GM19239 (cell line): Measurements from ENCODE around the gene PLEKHA7.

Experiments used
- DNase-seq: peaks from one replicate; pipeline ENCODE4 v3.0.0; 2011; ENCODE audit warnings: low spot score; ENCODE audit not compliant: insufficient read length
- FAIRE-seq: peaks from 2 replicates; lab custom pipeline; 2011; peaks lifted over from hg19 to GRCh38; lab: Jason Lieb, UNC

The PLEKHA7 gene

DNA sequence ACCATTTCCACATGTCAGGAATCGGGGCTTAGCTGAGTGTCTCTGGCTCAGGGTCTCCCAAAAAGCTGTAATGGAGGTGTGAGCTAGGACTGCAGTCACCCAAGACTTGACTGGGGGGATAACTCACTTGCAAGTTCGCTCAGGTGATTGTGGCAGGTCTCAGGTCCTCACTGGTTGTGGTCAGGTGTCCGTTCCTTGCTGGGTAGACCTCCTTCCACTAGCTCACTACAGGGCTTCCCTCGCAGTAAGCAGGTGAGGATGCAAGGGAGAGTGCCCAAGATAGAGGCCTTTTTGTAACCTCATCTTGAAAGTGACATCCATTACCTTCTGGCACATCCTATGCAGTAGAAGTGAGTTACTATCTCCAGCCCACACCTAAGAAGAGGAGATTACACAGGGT is 246.3 kb downstream of the PLEKHA7 start:
- FAIRE-seq (no peak), DNase-seq (no peak)

DNA sequence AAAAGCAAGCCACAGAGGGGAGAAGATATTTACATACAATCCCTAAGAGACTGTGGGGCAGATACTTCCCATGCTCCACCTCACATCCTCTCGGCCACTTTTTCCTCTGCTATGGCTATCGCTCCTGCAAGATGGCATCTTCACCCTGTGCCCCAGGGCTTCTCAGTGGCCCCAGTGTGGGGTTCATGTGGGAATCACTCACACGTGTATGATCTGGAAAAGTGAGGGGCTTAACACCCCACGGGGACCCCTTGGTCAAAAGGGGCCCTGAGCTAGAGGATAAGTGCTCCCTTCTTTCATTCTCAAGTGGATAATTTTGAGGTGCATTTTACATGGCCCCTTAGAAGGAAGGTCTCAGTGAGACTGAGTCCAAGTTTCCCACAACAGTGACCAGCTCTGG is 247.1 kb downstream of the PLEKHA7 start:
- FAIRE-seq (no peak), DNase-seq (no peak)

DNA sequence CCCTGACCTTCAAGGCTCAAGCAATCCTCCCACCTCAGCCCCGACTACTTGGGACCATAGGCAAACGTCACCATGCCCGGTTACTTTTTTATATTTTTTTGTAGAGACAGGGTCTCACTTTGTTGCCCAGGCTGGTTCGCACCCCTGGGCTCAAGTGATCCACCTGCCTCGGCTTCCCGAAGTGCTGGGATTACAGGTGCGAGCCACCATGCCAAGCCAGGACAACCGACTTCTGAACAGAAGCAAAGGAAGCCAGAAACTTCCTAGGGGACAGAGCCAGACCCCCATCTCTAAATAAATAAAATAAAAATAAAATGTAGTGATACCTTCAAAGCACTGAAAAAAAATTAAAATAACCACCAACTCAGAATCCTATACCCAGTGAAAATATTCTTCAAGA is 249.3 kb downstream of the PLEKHA7 start:
- DNase-seq, result no peak
- FAIRE-seq, result no peak

DNA sequence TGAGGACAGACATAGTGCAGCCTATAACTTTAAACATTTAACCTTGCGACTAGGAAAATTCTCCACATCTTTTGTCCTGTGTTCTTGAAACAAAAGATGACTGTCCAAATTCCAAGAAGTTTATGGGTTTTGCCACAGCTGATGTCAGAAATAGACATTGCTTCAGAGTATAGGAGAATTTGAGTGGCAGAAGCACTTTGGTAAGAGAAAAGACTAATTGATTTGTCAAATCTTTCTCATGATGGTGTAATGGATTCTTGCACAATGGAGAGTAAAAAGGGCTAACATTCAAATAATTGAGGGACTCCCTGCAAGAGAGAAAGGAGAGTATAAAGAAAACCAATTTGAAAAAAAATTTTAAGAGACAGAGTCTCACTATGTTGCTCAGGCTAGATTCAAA is 250.5 kb downstream of the PLEKHA7 start:
- no peak for FAIRE-seq

DNA sequence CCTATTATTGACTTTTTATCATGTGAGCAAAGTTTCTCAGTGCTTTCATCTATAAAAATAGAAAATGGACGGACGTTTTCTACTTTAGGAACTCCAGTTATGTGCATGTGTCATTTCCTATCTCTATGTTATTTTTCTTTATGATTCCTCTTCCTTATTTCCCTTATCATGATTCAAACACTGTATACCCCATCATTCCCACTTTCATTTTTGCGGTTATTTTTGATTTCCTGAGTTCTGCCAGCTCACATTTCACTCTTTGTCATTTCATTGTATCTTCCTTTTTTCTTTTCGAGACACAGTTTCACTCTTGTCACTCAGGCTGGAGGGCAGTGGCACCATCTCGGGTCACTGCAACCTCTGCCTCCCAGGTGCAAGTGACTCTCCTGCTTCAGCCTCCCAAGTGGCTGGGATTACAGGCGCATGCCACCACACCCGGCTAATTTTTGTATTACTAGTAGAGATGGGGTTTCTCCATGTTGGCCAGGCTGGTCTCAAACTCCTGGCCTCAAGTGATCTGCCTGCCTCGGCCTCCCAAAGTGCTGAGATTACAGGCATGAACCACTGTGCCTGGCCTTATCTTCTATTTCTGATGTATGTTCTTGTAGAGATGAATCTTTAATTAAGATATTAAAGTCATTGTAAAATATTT is 254.2 kb downstream of the PLEKHA7 start:
- FAIRE-seq, result no peak

More for the DNA sequence above, 250.5 kb downstream of the PLEKHA7 start:
- DNase-seq, result no peak

DNA sequence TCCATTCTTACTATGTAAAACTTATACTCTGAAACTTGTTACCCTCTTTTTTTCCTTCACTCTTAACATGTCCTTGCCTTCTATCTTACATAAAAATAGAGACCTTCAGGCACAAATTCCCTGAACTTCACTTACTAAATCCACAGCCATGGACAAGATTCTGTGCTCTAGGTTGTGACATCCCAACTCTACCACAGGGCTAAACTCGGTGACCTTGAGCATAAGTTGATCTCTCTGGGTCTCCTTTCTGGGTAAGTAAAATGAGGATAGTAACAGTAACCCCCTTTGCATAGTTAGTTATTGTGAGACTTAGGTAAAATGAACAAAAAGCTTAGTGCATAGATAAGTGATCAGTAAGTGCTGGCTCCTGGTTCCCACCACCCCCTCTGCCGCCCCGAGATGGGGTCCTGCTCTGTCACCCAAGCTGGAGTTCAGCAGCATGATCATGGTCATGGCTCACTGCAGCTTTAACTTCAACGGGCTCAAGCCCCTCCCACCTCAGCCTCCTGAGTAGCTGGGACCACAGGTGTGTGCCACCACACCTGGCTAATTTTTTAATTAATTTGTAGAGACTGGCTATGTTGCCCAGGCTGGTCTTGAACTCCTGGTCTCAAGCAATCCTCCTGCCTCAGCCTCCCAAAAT is 255.7 kb downstream of the PLEKHA7 start:
- DNase-seq (no peak), FAIRE-seq (no peak)

More for the DNA sequence above, 254.2 kb downstream of the PLEKHA7 start:
- DNase-seq, result no peak

DNA sequence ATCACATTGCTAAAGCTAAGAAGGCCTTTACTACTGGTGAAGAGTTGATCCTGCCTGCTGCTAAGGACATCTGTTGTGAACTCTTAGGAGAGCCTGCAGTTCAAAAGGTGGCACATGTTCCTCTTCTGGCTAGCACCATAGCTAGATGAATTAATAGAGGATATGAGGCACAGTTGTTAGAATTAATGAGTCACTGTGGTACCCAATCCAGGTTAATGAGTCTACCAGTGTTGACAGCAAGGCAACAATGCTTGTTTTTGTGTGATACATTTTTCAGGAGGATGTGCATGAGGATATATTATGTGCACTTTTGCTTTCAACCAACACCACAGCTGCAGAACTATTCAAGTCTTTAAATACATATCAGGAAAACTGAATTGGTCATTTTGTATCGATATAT is 263.8 kb downstream of the PLEKHA7 start:
- FAIRE-seq (no peak), DNase-seq (no peak)

DNA sequence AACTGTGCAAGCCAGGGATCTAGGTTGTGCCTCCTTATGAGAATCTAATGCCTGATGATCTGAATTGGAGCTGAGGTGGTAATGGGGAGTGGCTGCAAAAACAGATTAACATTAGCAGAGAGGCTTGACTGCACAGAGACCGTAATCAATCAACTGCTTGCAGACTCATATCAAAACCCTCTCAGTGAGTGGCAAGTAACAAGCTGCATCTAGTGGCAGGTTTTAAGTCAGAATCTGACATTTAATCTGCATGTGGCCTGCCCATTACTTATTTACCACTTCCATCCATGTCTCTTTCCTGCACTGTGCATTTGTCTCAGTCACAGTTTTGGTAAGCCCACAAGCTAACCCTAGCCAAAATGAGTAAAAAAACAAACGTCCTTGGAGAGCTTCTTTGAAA is 264.5 kb downstream of the PLEKHA7 start:
- DNase-seq (no peak), FAIRE-seq (no peak)

DNA sequence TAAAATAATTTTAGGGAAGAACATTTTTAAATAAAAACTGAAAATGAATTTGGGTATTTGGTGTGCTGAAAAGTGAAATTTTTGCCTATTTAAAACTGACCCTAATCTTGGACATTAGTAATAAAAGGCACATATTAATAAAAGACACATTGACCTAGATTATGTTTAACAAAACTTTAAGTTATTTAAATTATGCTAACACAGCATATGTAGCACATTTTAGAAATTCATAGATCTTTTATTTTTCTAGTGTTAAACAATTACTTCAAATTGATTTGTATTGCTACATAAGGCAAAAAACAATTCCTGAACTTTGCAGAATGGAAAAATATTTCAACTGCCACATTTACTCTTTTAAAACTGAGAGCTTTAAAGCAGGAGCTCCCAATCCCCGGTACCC is 265.1 kb downstream of the PLEKHA7 start:
- FAIRE-seq (no peak), DNase-seq (no peak)

DNA sequence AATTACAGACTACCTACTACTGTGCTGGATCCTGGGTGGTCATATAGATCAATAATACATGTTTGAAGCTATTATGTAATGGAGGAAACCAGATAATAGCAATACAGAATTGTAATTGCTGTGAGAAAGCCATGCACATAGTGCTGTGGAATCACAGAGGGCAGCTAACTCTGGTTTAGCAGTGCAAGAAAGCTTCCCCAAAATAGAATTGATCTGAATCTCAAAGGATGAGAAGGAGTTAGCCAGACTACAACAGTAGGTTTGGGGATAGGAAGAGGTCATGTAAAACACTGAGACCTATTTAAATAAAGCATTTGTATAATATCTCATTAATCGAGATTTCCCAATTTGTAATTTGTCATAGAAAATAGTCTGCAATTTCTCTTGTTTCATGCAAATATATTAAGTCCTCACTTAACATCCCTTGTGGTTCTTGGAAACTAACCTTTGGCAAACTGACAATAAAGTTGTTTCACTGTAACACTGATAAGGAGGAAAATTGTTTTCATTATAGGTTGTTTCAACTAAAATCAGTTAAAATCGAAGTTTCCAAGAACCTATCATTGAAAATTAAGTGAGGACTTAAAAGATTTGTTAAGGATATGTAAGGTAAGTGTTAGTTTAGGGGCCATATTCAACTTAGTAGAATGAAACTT is 268.1 kb downstream of the PLEKHA7 start:
- DNase-seq (no peak), FAIRE-seq (no peak)

DNA sequence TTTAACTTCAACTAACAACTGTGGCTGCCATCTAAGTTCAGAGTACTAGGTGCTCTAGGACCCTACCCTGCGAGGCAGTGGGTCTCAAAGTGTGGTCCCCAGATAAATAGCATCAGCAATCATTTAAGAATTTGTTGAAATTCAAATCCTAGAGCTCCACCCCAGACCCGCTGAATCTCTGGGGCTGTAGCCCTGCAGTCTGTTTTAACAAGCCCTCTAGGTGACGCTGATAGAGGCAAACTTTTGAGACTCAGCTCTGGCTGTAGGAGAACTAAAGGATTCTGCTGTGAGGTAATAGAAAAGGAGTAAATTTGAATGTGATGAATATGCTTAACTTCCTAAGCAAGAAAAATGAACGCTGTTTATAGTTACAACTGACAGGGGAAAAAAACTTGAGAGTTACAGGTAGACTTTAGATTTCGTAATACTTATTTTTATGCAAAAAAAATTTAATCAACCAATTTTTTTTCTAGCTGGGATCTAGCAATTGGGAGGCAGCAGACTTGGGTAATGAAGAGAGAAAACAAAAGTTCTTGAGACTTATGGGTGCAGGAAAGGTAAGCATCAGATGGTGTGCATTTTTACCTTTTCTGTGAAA is 270.0 kb downstream of the PLEKHA7 start:
- no peak for DNase-seq
- no peak for FAIRE-seq

DNA sequence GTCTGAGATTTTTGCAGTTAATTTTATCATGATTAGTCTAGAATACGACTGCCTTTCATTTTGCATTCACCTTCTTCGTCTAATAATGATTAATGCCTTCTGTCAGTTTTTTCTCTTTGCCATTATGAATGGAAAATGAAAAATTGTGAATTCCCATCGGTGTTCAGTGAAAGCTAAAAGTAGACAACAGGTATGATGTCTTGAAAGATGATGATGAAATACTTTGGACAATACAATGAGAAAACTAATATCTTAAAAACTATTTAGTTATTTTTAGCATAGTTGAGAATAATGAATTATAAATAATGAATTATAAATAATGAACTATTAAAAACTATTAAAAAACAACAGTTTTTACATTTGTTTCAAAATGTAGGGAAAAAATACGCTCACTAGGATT is 270.7 kb downstream of the PLEKHA7 start:
- no peak for FAIRE-seq

DNA sequence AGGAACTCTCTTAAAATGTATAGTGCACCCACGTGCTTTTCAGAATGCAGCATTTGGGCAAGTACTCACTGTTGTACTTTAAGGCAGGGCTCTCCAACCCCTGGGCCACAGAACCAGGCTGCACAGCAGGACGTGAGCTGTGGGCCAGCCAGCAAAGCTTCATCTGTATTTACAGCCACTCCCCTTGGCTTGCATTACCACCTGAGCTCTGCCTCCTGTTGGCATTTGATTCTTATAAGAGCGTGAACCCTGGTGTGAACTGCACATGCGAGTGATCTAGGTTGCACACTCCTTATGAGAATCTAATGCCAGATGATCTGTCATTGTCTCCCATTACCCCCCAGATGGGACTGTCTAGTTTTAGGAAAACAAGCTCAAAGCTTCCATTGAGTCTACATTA is 272.7 kb downstream of the PLEKHA7 start:
- DNase-seq, result no peak
- no peak for FAIRE-seq

More for the DNA sequence above, 270.7 kb downstream of the PLEKHA7 start:
- DNase-seq, result no peak

DNA sequence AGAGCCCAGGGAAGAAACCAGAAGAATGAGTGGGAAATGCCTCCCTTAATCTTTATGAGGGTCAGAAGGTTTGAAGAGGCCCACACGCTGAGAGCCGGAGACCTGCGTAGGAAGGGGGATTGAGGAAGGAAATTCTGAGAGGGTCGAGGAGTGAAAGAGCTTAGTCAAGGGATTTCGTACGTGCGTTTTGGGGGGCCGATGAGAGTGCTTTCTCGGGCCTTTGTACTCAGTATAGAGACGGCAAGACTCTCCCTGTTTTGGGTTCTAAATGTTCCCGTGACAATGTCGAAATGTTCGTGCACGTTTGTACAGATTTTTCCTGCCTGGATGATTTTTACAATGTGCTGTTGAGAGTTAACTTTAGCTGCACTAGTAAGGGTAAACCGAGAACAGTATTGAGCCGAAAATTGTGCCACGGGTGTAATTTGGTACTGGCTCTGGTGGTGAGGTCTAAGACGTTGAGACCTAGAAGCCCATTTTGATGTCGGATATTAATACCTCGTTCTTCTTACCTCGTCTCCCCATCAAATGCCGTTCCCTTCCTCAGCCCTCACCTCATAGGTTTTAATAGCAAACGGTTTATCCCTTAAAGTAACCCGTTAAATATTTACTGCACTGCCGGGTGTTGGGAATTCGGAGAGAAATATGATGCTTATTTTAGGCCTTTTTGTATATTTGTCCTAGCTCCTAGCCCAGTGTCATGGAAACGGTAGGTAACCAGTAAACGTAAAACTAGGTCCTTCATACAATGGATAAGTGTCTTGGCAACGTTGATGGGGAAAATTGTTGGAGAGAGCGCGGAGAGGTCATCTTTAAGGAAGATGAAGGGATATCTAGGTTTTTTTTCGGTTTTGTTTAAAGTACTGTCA is 275.0 kb downstream of the PLEKHA7 start:
- FAIRE-seq, result peak; percentile 70
- no peak for DNase-seq

DNA sequence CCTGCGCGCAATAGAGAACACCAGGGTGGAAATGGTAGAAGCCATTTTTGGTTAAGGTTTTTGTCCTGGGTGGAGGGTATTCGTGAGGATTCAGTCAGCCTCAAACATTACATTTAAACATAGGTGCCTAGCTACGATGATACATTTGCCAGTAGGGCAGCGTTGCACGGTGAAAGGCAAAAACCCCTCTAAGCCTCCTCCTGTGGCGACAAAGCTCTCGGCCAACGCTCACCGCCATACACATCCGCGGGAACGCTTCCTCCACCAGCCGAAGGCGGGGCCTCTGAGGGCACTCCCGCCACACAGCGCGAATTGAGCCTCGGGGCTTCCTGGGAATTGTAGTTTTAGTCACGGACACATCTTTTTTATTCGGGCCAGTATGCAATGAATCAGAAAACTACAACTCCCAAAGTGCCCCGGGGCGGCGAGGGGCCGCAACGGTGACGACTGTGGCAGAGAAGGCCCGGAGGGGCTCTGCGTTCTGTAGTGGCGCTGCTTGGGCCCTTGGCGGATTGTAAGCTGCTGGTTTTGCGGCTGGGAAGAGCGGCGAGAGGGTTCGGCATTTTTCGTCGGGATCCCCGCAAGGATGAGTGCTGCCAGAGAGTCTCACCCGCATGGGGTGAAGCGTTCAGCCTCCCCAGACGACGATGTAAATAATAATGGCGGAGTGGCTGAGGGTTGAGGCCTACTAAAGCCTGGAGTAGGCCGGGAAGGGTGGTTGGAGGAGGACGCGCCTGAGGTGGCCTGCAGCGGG is 275.8 kb downstream of the PLEKHA7 start, which contains the start of gene C11orf58:
Gene C11orf58, plus strand, starts transcription at position 455 of the 754 bp plus-strand sequence. Its CDS starts 132 bp downstream, at position 587.
- DNase-seq (peak; percentile 61), FAIRE-seq (peak; percentile 97)

DNA sequence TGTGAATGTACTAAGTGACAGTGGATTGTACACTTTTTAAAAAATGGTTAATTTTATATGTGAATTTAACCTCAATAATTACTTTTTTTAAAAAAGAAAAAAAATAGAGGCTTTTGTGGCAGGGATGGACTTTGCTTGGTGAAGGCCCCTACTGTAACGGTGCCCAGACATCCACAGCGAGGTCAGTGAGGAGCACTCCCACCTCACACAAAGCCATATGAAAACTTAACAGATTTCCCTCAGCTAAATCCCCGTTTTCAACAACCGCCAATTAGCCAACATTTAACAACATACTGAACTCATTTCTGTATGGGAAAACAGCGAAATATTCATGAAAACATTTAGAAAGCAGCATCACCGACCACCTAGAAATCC is 276.4 kb downstream of the PLEKHA7 start:
- DNase-seq, result no peak
- FAIRE-seq, result no peak
